ENCODE measurements around the gene DDX39A. TPM values are rescaled to one million over a fixed set of nuclear protein-coding genes. Genes with fewer than 3 reads are reported as not detected.
A peak's percentile ranks its signal among the peaks of the same experiment; 100 is the strongest.

The DDX39A gene
- total RNA-seq, 1 donor from 2014 or later, result 38.6 TPM

DNA sequence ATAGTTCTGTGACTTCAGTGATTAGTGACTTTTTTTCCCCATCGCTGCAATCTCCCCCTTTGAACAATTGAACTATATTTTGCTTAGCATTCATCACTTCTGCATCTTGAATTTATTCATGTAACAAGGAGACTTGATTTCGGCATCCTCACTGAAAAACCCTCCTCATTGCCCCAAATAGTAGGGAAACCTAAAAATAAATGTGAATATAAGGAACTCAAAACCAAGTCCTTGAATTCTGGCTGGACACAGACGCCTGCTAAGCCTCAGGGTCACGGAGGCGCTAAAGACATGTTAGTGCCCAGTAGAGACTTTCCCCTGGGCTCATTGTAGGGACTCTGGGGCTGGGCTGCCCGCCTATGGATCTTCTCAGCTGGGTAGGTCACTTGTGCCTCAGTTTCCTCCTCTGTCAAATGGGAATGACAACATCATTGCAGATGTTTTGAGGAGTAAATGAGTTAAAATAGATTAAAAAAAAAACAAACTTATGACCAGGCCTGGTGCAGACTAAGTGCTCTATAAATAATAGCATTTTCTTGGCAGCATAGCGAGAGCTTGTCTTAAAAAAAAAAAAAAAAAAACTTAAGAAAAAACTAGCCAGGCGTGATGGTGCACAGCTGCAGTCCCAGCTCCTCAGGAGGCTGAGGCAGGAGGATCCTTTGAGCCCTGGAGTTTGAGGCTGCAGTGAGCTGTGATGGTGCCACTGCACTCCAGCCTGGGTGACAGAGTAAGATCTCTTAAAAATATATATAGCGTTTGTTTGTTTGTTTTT lies 39.7 kb downstream of the DDX39A start:
- no peak overlapping the region for H3K27ac Mint-ChIP-seq

DNA sequence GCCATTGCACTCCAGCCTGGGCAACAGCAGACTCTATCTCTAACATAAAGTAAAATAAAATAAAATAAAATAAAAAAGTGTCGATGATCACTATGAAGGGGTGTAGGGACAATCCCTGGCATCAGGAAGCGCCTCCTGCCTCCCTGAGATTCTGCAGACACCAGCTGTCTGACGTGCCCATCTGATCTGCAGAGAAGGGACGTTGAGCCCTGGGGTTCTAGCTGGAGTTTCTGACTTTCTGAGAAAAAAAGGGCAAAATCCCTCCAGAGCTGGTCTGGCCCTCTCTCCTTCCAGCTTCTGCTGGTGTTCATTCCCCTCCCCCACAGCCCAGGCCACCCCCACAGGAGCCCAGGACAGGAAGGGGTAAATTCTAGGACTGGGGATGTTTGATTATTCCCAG lies 40.3 kb downstream of the DDX39A start:
- H3K36me3 ChIP-seq, result no peaks in the 10 kb centered on the region
- Mint-ChIP-seq H3K4me3 (no peak overlapping the region), H3K9me3 (no peaks in the 10 kb centered on the region), H3K36me3 (no peaks in the 10 kb centered on the region), H3K27ac (no peak overlapping the region), H3K27me3 (ENCODE audit: insufficient read depth, low read depth) (peaks cover 10% of the 10 kb centered on the region), H3K4me1 (peaks cover 32% of the 10 kb centered on the region)
- DNase-seq (ENCODE audit: low spot score), result no peak
- no peak overlapping the region for H2AFZ ChIP-seq (replicated peaks)
- H3F3A ChIP-seq (ENCODE audit: low read depth), result peaks cover 43% of the 10 kb centered on the region
- H3K4me2 ChIP-seq, result peak overlapping the region; percentile 27
- H3K9me3 ChIP-seq (ENCODE audit: low read depth), result no peaks in the 10 kb centered on the region
- H3K9ac ChIP-seq, result no peak overlapping the region
- peaks cover 28% of the 10 kb centered on the region for H3K4me1 ChIP-seq
- no peaks in the 10 kb centered on the region for H3K27me3 ChIP-seq
- H3K27ac ChIP-seq, result peak overlapping the region; percentile 37
- H3K79me2 ChIP-seq (ENCODE audit: low read depth), result no peaks in the 10 kb centered on the region
- H3K4me3 ChIP-seq, result no peak overlapping the region
- no peaks in the 10 kb centered on the region for H4K20me1 ChIP-seq (ENCODE audit: low read depth)
- no peak for TF ChIP-seq EZH2phosphoT487 (IDR thresholded peaks at IDR 0.05)
- no peak for TF ChIP-seq EZH2 (IDR thresholded peaks at IDR 0.05)
- TF ChIP-seq, protein P1, sequence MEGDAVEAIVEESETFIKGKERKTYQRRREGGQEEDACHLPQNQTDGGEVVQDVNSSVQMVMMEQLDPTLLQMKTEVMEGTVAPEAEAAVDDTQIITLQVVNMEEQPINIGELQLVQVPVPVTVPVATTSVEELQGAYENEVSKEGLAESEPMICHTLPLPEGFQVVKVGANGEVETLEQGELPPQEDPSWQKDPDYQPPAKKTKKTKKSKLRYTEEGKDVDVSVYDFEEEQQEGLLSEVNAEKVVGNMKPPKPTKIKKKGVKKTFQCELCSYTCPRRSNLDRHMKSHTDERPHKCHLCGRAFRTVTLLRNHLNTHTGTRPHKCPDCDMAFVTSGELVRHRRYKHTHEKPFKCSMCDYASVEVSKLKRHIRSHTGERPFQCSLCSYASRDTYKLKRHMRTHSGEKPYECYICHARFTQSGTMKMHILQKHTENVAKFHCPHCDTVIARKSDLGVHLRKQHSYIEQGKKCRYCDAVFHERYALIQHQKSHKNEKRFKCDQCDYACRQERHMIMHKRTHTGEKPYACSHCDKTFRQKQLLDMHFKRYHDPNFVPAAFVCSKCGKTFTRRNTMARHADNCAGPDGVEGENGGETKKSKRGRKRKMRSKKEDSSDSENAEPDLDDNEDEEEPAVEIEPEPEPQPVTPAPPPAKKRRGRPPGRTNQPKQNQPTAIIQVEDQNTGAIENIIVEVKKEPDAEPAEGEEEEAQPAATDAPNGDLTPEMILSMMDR (IDR thresholded peaks at IDR 0.05), result no peak

More for the DNA sequence above, 39.7 kb downstream of the DDX39A start:
- H3K9me3 ChIP-seq (ENCODE audit: low read depth), result no peaks in the 10 kb centered on the region
- H3F3A ChIP-seq (ENCODE audit: low read depth), result peaks cover 43% of the 10 kb centered on the region
- no peak overlapping the region for H2AFZ ChIP-seq (replicated peaks)
- H3K27ac ChIP-seq, result peak overlapping the region; percentile 37
- H3K4me1 Mint-ChIP-seq, result peaks cover 33% of the 10 kb centered on the region
- H3K27me3 ChIP-seq, result no peaks in the 10 kb centered on the region
- H3K79me2 ChIP-seq (ENCODE audit: low read depth), result no peaks in the 10 kb centered on the region
- H3K36me3 Mint-ChIP-seq, result no peaks in the 10 kb centered on the region
- TF ChIP-seq EZH2 (IDR thresholded peaks at IDR 0.05), result no peak
- TF ChIP-seq, protein P1 (IDR thresholded peaks at IDR 0.05), result no peak
- TF ChIP-seq EZH2phosphoT487 (IDR thresholded peaks at IDR 0.05), result no peak
- H3K4me3 Mint-ChIP-seq, result no peak overlapping the region
- H4K20me1 ChIP-seq (ENCODE audit: low read depth), result no peaks in the 10 kb centered on the region
- no peak overlapping the region for H3K9ac ChIP-seq
- H3K36me3 ChIP-seq, result no peaks in the 10 kb centered on the region
- peaks cover 11% of the 10 kb centered on the region for H3K27me3 Mint-ChIP-seq (ENCODE audit: insufficient read depth, low read depth)
- H3K4me3 ChIP-seq, result no peak overlapping the region
- no peaks in the 10 kb centered on the region for H3K9me3 Mint-ChIP-seq
- peaks cover 28% of the 10 kb centered on the region for H3K4me1 ChIP-seq
- H3K4me2 ChIP-seq, result peak overlapping the region; percentile 27
- no peak for DNase-seq (ENCODE audit: low spot score)

DNA sequence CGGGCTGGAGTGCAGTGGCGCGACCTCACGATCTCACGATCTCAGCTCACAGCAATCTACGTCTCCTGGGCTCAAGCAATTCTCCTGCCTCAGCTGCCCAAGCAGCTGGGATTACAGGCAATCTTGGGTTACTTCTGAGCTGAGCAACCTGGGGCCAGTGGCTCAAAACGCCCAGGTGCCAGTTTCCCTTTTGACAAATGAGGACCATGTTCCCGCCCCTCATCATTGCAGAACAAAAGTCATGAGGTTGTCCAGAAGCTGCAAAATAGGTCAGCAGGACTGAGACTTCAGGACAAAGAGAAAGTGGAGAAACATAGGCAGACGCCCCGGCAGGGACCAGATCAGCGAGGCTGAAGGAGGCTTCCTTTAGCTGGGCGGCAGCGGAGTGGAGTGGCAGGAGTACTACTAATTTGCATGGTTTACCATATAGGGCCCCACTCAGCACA lies 41.2 kb downstream of the DDX39A start:
- Mint-ChIP-seq H3K9me3 (no peaks in the 10 kb centered on the region), H3K27ac (peak overlapping the region; percentile 65), H3K4me1 (peaks cover 34% of the 10 kb centered on the region), H3K27me3 (ENCODE audit: insufficient read depth, low read depth) (peaks cover 6% of the 10 kb centered on the region), H3K36me3 (no peaks in the 10 kb centered on the region), H3K4me3 (peak overlapping the region; percentile 37)
- Histone ChIP-seq H3K4me3 (no peak overlapping the region), H3K9me3 (ENCODE audit: low read depth) (no peaks in the 10 kb centered on the region), H3K36me3 (no peaks in the 10 kb centered on the region), H3K4me1 (peaks cover 28% of the 10 kb centered on the region), H3K27me3 (no peaks in the 10 kb centered on the region), H3K9ac (no peak overlapping the region), H4K20me1 (ENCODE audit: low read depth) (no peaks in the 10 kb centered on the region), H3F3A (ENCODE audit: low read depth) (peaks cover 43% of the 10 kb centered on the region), H2AFZ (replicated peaks) (peak overlapping the region; percentile 81), H3K4me2 (peak overlapping the region; percentile 19), H3K79me2 (ENCODE audit: low read depth) (no peaks in the 10 kb centered on the region), H3K27ac (no peak overlapping the region)
- TF ChIP-seq EZH2 (IDR thresholded peaks at IDR 0.05), result no peak
- TF ChIP-seq, protein P1 (IDR thresholded peaks at IDR 0.05), result no peak
- no peak for TF ChIP-seq EZH2phosphoT487 (IDR thresholded peaks at IDR 0.05)
- DNase-seq (ENCODE audit: low spot score), result peak; percentile 40

All from neural progenitor cell (in vitro differentiated cells).